ENCODE data around the gene DNAH17. TPM values are rescaled to one million over a fixed set of nuclear protein-coding genes. Genes with fewer than 3 reads are reported as not detected.
A peak's percentile ranks its signal among the peaks of the same experiment; 100 is the strongest.

Gene DNAH17
- total RNA-seq, 1 donor from 2014 or later = not detected

DNA sequence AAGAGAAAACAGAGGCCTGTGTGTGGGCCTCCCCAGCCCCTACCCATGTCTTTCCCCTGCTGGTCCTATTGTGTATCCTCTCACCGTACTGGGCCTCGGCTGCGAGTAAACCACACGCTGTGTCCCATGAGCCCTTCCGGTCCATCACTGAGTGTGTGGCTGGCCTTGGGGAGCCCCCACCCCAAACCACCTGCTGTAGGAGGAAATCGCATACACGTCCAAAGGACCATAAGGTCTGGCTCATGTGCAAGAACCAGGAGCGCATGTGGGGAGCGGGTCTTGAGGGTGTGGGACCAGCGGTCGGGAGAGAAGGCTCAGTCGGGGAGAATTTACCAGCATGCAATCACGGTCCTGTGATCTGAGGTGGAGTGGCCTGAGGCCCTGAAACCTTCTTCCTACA lies 38.4 kb upstream of the DNAH17 start:
- Histone ChIP-seq H3K4me1 (peaks cover 8 to 24% of the 10 kb centered on the region in 2 donors), H3K9me3 (no peaks in the 10 kb centered on the region), H3K27me3 (no peaks in the 10 kb centered on the region), H3K4me3 (no peak overlapping the region), H3K36me3 (no peaks in the 10 kb centered on the region), H3K27ac (no peak overlapping the region)
- intact Hi-C loops (cut with DNase I) = no loop called here
- TF ChIP-seq, protein P1, sequence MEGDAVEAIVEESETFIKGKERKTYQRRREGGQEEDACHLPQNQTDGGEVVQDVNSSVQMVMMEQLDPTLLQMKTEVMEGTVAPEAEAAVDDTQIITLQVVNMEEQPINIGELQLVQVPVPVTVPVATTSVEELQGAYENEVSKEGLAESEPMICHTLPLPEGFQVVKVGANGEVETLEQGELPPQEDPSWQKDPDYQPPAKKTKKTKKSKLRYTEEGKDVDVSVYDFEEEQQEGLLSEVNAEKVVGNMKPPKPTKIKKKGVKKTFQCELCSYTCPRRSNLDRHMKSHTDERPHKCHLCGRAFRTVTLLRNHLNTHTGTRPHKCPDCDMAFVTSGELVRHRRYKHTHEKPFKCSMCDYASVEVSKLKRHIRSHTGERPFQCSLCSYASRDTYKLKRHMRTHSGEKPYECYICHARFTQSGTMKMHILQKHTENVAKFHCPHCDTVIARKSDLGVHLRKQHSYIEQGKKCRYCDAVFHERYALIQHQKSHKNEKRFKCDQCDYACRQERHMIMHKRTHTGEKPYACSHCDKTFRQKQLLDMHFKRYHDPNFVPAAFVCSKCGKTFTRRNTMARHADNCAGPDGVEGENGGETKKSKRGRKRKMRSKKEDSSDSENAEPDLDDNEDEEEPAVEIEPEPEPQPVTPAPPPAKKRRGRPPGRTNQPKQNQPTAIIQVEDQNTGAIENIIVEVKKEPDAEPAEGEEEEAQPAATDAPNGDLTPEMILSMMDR (IDR thresholded peaks at IDR 0.05) = no peak
- DNase-seq (ENCODE audit: low spot score in 2 of 2) = no peak

DNA sequence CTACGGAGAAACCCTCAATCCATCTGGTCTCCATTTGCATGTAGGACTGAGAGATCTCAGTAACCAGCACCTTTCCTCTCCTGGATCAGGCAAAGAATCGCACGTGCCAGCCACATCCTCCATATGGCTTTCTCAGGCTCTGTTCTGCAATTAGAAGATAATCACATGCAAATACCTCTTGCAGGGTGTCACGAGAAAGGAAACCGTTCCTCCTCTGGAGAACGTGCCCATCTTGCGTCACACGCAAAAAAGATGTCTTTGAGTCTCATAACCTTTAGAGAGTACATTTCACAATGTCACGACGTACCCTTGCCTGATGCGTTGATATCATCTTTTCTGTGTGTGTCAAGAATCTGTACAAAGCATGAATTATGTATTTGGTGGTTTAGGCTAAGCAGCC lies 36.2 kb upstream of the DNAH17 start:
- no peak for DNase-seq (ENCODE audit: low spot score in 2 of 2)
- H3K4me1 ChIP-seq = peaks cover 8 to 30% of the 10 kb centered on the region in 2 donors

DNA sequence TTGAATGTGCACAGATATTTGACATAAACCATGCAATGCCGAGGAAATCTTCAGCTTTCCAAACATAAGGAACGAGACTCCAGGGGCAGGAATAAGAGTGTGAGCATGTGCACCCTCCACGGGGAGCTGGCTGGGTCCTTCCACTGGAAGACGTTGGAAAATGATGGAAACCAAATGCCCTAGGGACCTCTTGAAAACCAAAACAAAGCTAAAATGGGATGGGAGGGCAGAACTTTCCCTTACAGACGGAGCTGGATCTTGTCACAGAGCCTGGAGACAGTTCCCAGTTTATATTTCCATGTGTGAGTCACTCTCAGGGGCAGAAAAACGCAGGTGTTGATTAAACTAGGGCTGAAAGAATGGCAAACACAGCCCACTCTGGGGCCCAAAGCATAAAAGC lies 34.4 kb upstream of the DNAH17 start:
- H3K4me1 ChIP-seq = peaks cover 5 to 15% of the 10 kb centered on the region in 2 donors
- H3K36me3 ChIP-seq = no peaks in the 10 kb centered on the region
- intact Hi-C loops (cut with DNase I) = no loop called here
- no peak for DNase-seq (ENCODE audit: low spot score in 2 of 2)
- no peak overlapping the region for H3K4me3 ChIP-seq
- H3K27ac ChIP-seq = no peak overlapping the region
- TF ChIP-seq, protein P1 (IDR thresholded peaks at IDR 0.05) = no peak
- no peaks in the 10 kb centered on the region for H3K27me3 ChIP-seq
- H3K9me3 ChIP-seq = no peaks in the 10 kb centered on the region

More for the DNA sequence above, 36.2 kb upstream of the DNAH17 start:
- Histone ChIP-seq H3K27ac (no peak overlapping the region), H3K4me3 (no peak overlapping the region), H3K36me3 (no peaks in the 10 kb centered on the region), H3K27me3 (no peaks in the 10 kb centered on the region), H3K9me3 (no peaks in the 10 kb centered on the region)
- TF ChIP-seq, protein P1 (IDR thresholded peaks at IDR 0.05) = no peak
- intact Hi-C loops (cut with DNase I) = no loop called here

DNA sequence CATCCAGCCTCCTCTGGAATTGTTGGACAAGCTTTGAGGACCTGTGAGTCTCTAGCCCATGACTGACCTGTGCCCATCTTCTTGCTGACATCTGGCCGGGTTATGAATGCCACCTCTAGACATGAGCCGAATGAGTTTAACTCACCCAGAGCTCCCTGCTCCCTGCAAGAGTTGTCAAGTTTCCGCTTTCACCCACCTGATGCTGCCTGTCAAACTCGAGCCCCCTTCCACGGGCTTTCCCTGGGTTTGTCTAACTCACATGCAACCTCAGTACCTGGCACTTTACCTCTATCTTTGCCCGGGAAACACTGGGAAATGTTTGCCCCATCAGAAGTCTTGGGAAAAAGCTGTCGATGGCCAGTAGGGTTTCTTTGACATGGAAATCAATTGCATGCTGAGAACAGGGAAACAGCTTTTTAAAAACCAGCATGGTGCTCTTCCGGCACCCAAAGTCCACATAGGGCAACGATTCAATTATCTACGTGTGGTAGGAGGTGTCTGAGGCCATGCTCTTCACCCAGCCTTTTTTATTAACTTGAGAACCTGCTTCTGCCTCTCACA lies 33.8 kb upstream of the DNAH17 start:
- DNase-seq (ENCODE audit: low spot score in 2 of 2) = no peak
- Histone ChIP-seq H3K27me3 (no peaks in the 10 kb centered on the region), H3K4me3 (no peak overlapping the region), H3K36me3 (no peaks in the 10 kb centered on the region), H3K9me3 (no peaks in the 10 kb centered on the region), H3K4me1 (peaks cover 5 to 15% of the 10 kb centered on the region in 2 donors), H3K27ac (no peak overlapping the region)
- TF ChIP-seq, protein P1 (IDR thresholded peaks at IDR 0.05) = no peak
- intact Hi-C loops (cut with DNase I) = no loop called here

DNA sequence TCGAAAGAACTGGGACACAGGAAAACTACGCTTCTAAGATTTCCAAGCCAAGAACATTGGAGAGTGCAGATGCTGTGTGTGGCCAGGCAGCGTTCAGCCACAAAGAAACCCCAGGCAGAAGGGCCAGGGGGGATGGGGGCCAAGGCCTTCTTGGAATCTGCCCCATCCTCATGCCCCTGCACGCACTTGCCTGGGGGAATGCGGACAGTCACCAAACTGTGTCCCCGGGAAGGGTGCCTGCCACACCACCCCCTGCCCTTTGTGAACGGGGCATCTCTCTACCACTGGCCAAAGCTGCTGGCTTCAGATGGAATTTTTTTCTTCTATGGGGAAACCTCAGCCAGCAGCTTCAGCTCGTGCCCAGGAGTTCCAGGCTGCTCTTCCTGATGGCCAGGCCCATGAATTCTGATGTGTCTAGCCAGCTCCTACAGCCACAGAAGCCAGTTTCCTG lies 32.0 kb upstream of the DNAH17 start:
- Histone ChIP-seq H3K4me3 (no peak overlapping the region), H3K27ac (peak overlapping the region; percentile 46 to 50), H3K27me3 (no peaks in the 10 kb centered on the region), H3K36me3 (no peaks in the 10 kb centered on the region), H3K9me3 (no peaks in the 10 kb centered on the region), H3K4me1 (peaks cover 5 to 15% of the 10 kb centered on the region in 2 donors)
- TF ChIP-seq, protein P1 (IDR thresholded peaks at IDR 0.05) = no peak
- DNase-seq (ENCODE audit: low spot score in 2 of 2) = no peak
- intact Hi-C loops (cut with DNase I) = no loop called here

DNA sequence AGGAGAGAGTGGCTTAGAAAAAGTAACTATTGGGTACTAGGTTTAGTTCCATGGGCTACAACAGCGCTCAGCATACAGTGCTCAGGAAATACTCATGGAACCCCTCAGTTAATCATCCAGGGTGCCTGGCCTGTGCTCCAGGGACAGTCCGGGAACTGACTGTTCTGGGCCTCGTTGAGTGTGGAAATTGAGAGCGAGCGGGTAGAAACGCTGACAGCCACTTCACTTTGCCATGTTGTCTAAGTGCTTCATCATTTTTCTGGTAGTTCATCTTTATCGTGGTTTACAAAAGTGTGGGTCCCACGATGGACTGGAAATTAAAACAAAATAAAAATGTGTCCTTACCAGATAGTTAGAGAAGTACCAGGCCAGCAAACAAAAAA lies 31.6 kb upstream of the DNAH17 start:
- TF ChIP-seq, protein P1 (IDR thresholded peaks at IDR 0.05) = no peak
- DNase-seq (ENCODE audit: low spot score in 2 of 2) = no peak
- no peaks in the 10 kb centered on the region for H3K36me3 ChIP-seq
- no peaks in the 10 kb centered on the region for H3K27me3 ChIP-seq
- H3K4me1 ChIP-seq = peaks cover 5 to 15% of the 10 kb centered on the region in 2 donors
- no peaks in the 10 kb centered on the region for H3K9me3 ChIP-seq
- no peak overlapping the region for H3K4me3 ChIP-seq
- peak overlapping the region in 1 of 2 donors; percentile 50 for H3K27ac ChIP-seq
- intact Hi-C loops (cut with DNase I) = no loop called here

Measured in ascending aorta (tissue), 2 donors.